ENCODE data around the gene C9orf85. TPM values are rescaled to one million over a fixed set of nuclear protein-coding genes. Genes with fewer than 3 reads are reported as not detected.
A peak's percentile ranks its signal among the peaks of the same experiment; 100 is the strongest.

Gene C9orf85
- total and polyA plus RNA-seq, 10 of the 15 experiments (the other 5 are each of a cell fraction or from before 2014, with no cell fraction given) = 9.1 to 22.6 (median 16.4) TPM

DNA sequence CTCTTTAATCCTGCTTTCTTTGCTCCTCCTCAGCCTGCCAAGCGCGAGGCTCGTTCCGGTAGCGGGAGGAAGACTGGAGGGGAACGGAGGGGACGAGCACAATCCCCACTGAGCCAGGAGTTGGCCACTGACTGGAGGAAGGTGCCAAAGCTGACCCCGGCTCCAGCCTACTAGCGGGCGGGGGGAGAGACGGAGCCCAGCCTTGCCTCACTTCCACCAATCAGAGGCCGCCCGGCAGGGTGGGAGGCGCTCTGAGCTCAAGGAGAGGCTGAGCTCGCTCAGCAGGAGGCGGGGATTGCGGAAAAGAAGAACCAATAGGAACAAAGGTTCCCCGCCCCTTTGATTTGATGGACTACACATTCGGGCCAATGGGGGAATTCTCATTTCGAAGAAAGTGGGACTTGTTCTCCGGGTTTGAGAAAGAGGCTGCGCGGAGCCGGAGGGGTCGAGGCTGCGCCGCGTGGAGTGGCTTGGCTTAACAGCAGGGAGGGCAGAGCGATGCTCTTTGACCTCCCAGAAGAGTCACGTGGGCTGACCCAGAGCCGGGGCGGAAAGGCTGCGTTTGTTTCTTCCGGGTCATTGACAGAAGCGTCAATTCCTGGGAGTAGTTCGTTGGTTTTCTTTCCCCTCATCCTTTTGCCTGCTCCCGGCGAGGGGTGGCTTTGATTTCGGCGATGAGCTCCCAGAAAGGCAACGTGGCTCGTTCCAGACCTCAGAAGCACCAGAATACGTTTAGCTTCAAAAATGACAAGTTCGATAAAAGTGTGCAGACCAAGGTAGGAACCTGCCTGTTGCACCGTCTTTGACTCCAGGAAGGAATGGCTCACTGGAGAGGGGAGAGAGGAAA is at the start of gene C9orf85, which contains the start of gene ABHD17B (continued):
- TF ChIP-seq, protein P1, sequence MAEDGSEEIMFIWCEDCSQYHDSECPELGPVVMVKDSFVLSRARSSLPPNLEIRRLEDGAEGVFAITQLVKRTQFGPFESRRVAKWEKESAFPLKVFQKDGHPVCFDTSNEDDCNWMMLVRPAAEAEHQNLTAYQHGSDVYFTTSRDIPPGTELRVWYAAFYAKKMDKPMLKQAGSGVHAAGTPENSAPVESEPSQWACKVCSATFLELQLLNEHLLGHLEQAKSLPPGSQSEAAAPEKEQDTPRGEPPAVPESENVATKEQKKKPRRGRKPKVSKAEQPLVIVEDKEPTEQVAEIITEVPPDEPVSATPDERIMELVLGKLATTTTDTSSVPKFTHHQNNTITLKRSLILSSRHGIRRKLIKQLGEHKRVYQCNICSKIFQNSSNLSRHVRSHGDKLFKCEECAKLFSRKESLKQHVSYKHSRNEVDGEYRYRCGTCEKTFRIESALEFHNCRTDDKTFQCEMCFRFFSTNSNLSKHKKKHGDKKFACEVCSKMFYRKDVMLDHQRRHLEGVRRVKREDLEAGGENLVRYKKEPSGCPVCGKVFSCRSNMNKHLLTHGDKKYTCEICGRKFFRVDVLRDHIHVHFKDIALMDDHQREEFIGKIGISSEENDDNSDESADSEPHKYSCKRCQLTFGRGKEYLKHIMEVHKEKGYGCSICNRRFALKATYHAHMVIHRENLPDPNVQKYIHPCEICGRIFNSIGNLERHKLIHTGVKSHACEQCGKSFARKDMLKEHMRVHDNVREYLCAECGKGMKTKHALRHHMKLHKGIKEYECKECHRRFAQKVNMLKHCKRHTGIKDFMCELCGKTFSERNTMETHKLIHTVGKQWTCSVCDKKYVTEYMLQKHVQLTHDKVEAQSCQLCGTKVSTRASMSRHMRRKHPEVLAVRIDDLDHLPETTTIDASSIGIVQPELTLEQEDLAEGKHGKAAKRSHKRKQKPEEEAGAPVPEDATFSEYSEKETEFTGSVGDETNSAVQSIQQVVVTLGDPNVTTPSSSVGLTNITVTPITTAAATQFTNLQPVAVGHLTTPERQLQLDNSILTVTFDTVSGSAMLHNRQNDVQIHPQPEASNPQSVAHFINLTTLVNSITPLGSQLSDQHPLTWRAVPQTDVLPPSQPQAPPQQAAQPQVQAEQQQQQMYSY (CRISPR knock-in tag; IDR thresholded peaks at IDR 0.05) = no peak
- peak; percentile 91 for TF ChIP-seq NR2C2 (IDR thresholded peaks at IDR 0.05; ENCODE audit: borderline replicate concordance, control insufficient read depth, insufficient read length, low read depth)
- TF ChIP-seq E2F8 (IDR thresholded peaks at IDR 0.05; ENCODE audit: low read depth, partially characterized antibody) = peak; percentile 80
- TF ChIP-seq WRNIP1 (IDR thresholded peaks at IDR 0.05; ENCODE audit: borderline replicate concordance, low read depth, low read length) = no peak
- TF ChIP-seq GATAD2B (conservative IDR thresholded peaks at IDR 0.05; ENCODE audit: low read depth) = no peak
- peak; percentile 36 for TF ChIP-seq MYC (IDR thresholded peaks at IDR 0.05; ENCODE audit: insufficient read depth, insufficient read length, insufficient replicate concordance, low read length, severe bottlenecking)
- peak; percentile 91; the same call in 1 of the 2 replicates for TF ChIP-seq POLR2AphosphoS2 (IDR thresholded peaks at IDR 0.05; ENCODE audit: low read depth, low read length)
- peak; percentile 4; the same call in 1 of the 2 replicates for TF ChIP-seq BACH1 (IDR thresholded peaks at IDR 0.05; ENCODE audit: borderline replicate concordance)
- TF ChIP-seq RBBP5 (conservative IDR thresholded peaks at IDR 0.05) = 0 out of 2 replicates have a peak, but pooled peaks have one; percentile 61
- TF ChIP-seq CHD1 (IDR thresholded peaks at IDR 0.05; ENCODE audit: low read depth, low read length) = 0 out of 2 replicates have a peak, but pooled peaks have one; percentile 36
- TF ChIP-seq LARP7 (IDR thresholded peaks at IDR 0.05) = peak; percentile 54
- TF ChIP-seq PML (IDR thresholded peaks at IDR 0.05; ENCODE audit: low read length) = peak; percentile 85
